Neural crest cell (in vitro differentiated cells): ENCODE results near the gene MAPK12. TPM values are rescaled to one million over a fixed set of nuclear protein-coding genes. Genes with fewer than 3 reads are reported as not detected.

Experiments used
- DNase-seq: peaks from one replicate; pipeline ENCODE4 v3.0.0; 2021; ENCODE audit warnings: low read depth, mixed read lengths, low spot score
- H3K27ac Mint-ChIP-seq: one replicate; pipeline ENCODE4 v1.8.0; 2021; ENCODE audit warnings: mild to moderate bottlenecking, mixed read lengths; ENCODE audit not compliant: unreplicated experiment
- H3K27me3 Mint-ChIP-seq: 2 replicates; pipeline ENCODE4 v1.8.0; 2021; ENCODE audit warnings: low read depth, mild to moderate bottlenecking, mixed read lengths
- H3K36me3 Mint-ChIP-seq: 2 replicates; pipeline ENCODE4 v1.8.0; 2021; ENCODE audit warnings: low read depth, mild to moderate bottlenecking, mixed read lengths
- H3K4me1 Mint-ChIP-seq: 2 replicates; pipeline ENCODE4 v1.8.0; 2021; ENCODE audit warnings: mixed read lengths
- H3K4me3 Mint-ChIP-seq: one replicate; pipeline ENCODE4 v1.8.0; 2021; ENCODE audit warnings: mild to moderate bottlenecking, mixed read lengths
- H3K9me3 Mint-ChIP-seq: 2 replicates; pipeline ENCODE4 v1.8.0; 2021; ENCODE audit warnings: mixed read lengths
- CTCF ChIP-seq: fragments of 200-600 bp; sonication (generic); conservative IDR thresholded peaks from 2 replicates; pipeline ENCODE4 v1.5.0; 2021; ENCODE audit warnings: antibody characterized with exemption, mild to moderate bottlenecking
- total RNA-seq: library from RNA; stranded (reverse); gene quantifications from 2 replicates; pipeline ENCODE4 v1.2.1, GENCODE V29; 2021

MAPK12 gene
- total RNA-seq, 1 donor from 2014 or later: 46.5 TPM

GRCh38 chr22:50292643-50293440 lies 31.4 kb upstream of the MAPK12 start:
- H3K9me3 Mint-ChIP-seq: no peaks in the 10 kb centered on the region
- no peak overlapping the region for H3K4me3 Mint-ChIP-seq
- no peak for TF ChIP-seq CTCF
- no peak overlapping the region for H3K27ac Mint-ChIP-seq
- DNase-seq: no peak
- H3K4me1 Mint-ChIP-seq: peaks cover 19% of the 10 kb centered on the region
- H3K27me3 Mint-ChIP-seq: no peaks in the 10 kb centered on the region
- H3K36me3 Mint-ChIP-seq: no peaks in the 10 kb centered on the region

- no peak overlapping the region for H3K27ac Mint-ChIP-seq
- no peaks in the 10 kb centered on the region for H3K27me3 Mint-ChIP-seq
- no peaks in the 10 kb centered on the region for H3K9me3 Mint-ChIP-seq
- no peaks in the 10 kb centered on the region for H3K36me3 Mint-ChIP-seq
- DNase-seq: no peak
- no peak overlapping the region for H3K4me3 Mint-ChIP-seq
- H3K4me1 Mint-ChIP-seq: peaks cover 10% of the 10 kb centered on the region
- no peak for TF ChIP-seq CTCF
Observed at GRCh38 chr22:50289942-50290630, 28.6 kb upstream of the MAPK12 start.

- DNase-seq: no peak
- Mint-ChIP-seq H3K36me3 (no peaks in the 10 kb centered on the region), H3K27ac (no peak overlapping the region), H3K9me3 (no peaks in the 10 kb centered on the region), H3K4me1 (peaks cover 8% of the 10 kb centered on the region), H3K4me3 (no peak overlapping the region), H3K27me3 (no peaks in the 10 kb centered on the region)
- no peak for TF ChIP-seq CTCF
Observed at GRCh38 chr22:50289151-50289941, 27.9 kb upstream of the MAPK12 start.

GRCh38 chr22:50287731-50288130 lies 26.2 kb upstream of the MAPK12 start:
- H3K27me3 Mint-ChIP-seq: no peaks in the 10 kb centered on the region
- H3K4me1 Mint-ChIP-seq: peaks cover 3% of the 10 kb centered on the region
- no peak overlapping the region for H3K4me3 Mint-ChIP-seq
- H3K36me3 Mint-ChIP-seq: no peaks in the 10 kb centered on the region
- no peaks in the 10 kb centered on the region for H3K9me3 Mint-ChIP-seq
- no peak for DNase-seq
- no peak for TF ChIP-seq CTCF
- no peak overlapping the region for H3K27ac Mint-ChIP-seq

GRCh38 chr22:50286701-50287318 lies 25.3 kb upstream of the MAPK12 start:
- TF ChIP-seq CTCF: no peak
- no peak overlapping the region for H3K27ac Mint-ChIP-seq
- H3K4me1 Mint-ChIP-seq: no peaks in the 10 kb centered on the region
- H3K4me3 Mint-ChIP-seq: no peak overlapping the region
- DNase-seq: no peak
- no peaks in the 10 kb centered on the region for H3K27me3 Mint-ChIP-seq
- no peaks in the 10 kb centered on the region for H3K9me3 Mint-ChIP-seq
- H3K36me3 Mint-ChIP-seq: no peaks in the 10 kb centered on the region
